SH-SY5Y (cell line): ENCODE results near the gene AURKB.

Source experiments
- GATA2 ChIP-seq: IDR thresholded peaks from 2 replicates; pipeline ENCODE4 v1.6.1; 2011; ENCODE audit warnings: mild to moderate bottlenecking, low read depth, low read length
- GATA3 ChIP-seq: IDR thresholded peaks from 2 replicates; pipeline ENCODE4 v1.6.1; 2011; ENCODE audit warnings: low read depth, mild to moderate bottlenecking, low read length, moderate library complexity

DNA sequence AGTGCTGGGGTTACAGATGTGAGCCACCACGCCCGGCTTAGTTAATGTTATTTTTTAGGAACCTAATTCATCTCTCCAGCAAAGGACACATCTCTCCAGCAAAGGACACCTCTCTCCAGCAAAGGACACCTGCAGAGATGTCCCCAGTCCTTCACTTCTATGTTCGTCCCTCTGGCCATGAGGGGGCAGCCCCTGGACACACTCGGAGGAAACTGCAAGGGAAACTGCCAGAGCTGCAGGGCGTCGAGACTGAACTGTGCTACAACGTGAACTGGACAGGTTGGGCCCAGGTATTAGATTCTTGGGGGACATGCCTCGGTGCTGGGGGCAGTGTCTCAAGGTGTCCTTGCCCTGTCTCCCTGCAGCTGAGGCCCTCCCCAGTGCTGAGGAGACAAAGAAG, 43.4 kb upstream of the AURKB start:
- TF ChIP-seq GATA2 = no peak
- TF ChIP-seq GATA3 = no peak
